Activated B cell treated with CpG ODN at 0.5 μM for 24 hours (primary cell): Measurements from ENCODE around the gene MTRF1. TPM values are rescaled to one million over a fixed set of nuclear protein-coding genes. Genes with fewer than 3 reads are reported as not detected.

Experiments used
- ATAC-seq: fragments of 200-7000 bp; cut with Tn5 transposase; one replicate; pipeline ENCODE4 v1.10.0; 2021; ENCODE audit warnings: low read depth, mild to moderate bottlenecking, moderate library complexity
- CTCF ChIA-PET: fragments of 350-600 bp; sonication (Branson Sonifier 250); formaldehyde crosslinking; loops from one replicate; lab custom pipeline; 2021; ENCODE audit warnings: antibody characterized with exemption; lab: Charles Lee
- POLR2A ChIA-PET: fragments of 350-600 bp; sonication (Branson Sonifier 250); formaldehyde crosslinking; loops from one replicate; lab custom pipeline; 2021; ENCODE audit warnings: antibody characterized with exemption; lab: Charles Lee
- DNase-seq: peaks from one replicate; pipeline ENCODE4 v3.0.0; 2022
- H3K27ac Mint-ChIP-seq: one replicate; pipeline ENCODE4 v1.8.0; 2020; ENCODE audit warnings: mixed read lengths
- H3K27me3 Mint-ChIP-seq: one replicate; pipeline ENCODE4 v1.8.0; 2021; ENCODE audit warnings: mixed read lengths
- H3K36me3 Mint-ChIP-seq: one replicate; pipeline ENCODE4 v1.8.0; 2021; ENCODE audit warnings: low read depth, mixed read lengths
- H3K4me1 Mint-ChIP-seq: one replicate; pipeline ENCODE4 v1.8.0; 2021; ENCODE audit warnings: mixed read lengths
- H3K4me3 Mint-ChIP-seq: one replicate; pipeline ENCODE4 v1.8.0; 2020; ENCODE audit warnings: mild to moderate bottlenecking, mixed read lengths
- H3K9me3 Mint-ChIP-seq: one replicate; pipeline ENCODE4 v1.8.0; 2020; ENCODE audit warnings: mixed read lengths
- intact Hi-C: fragments of 100-400 bp; cut with micrococcal nuclease; formaldehyde crosslinking; loops from one replicate; pipeline ENCODE4 v1.15.1; 2024
- total RNA-seq: library from RNA; stranded (reverse); gene quantifications from 2 replicates; pipeline ENCODE4 v1.2.3, GENCODE V29; 2022
- TF ChIP-seq, protein P1 (sequence below): fragments of 200-600 bp; IDR thresholded peaks from one replicate; pipeline ENCODE4 v1.8.0; 2022; ENCODE audit warnings: antibody characterized with exemption, mild to moderate bottlenecking

Gene MTRF1
- total RNA-seq, 1 donor from 2014 or later, result 26.7 TPM

DNA sequence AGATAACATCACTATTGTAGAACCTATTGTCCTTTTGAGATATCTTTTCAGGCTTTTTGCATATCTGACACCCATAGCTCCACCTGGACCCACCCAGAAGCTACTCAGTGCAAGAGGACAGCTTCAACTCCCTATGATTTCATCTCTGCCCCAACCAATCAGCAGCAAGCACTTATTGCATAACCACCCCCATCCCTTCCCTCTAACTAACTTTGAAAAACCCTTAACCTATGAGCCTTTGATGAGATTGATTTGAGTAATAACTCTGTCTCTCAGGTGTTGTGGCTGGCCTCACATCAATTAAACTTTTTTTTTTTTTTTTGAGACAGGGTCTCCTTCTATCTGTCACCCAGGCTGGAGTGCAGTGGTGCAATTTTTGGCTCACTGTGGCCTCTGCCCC is 13.4 kb upstream of the MTRF1 start:
- Mint-ChIP-seq H3K36me3 (no peaks in the 10 kb centered on the region), H3K27me3 (no peaks in the 10 kb centered on the region), H3K27ac (no peak overlapping the region), H3K9me3 (no peaks in the 10 kb centered on the region), H3K4me1 (peaks cover 8% of the 10 kb centered on the region), H3K4me3 (no peak overlapping the region)
- intact Hi-C loops, result no loop called here
- CTCF ChIA-PET, result no interaction called here
- ATAC-seq, result no peak
- no peak for DNase-seq
- POLR2A ChIA-PET, result no interaction called here
- TF ChIP-seq, protein P1, sequence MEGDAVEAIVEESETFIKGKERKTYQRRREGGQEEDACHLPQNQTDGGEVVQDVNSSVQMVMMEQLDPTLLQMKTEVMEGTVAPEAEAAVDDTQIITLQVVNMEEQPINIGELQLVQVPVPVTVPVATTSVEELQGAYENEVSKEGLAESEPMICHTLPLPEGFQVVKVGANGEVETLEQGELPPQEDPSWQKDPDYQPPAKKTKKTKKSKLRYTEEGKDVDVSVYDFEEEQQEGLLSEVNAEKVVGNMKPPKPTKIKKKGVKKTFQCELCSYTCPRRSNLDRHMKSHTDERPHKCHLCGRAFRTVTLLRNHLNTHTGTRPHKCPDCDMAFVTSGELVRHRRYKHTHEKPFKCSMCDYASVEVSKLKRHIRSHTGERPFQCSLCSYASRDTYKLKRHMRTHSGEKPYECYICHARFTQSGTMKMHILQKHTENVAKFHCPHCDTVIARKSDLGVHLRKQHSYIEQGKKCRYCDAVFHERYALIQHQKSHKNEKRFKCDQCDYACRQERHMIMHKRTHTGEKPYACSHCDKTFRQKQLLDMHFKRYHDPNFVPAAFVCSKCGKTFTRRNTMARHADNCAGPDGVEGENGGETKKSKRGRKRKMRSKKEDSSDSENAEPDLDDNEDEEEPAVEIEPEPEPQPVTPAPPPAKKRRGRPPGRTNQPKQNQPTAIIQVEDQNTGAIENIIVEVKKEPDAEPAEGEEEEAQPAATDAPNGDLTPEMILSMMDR, result no peak

DNA sequence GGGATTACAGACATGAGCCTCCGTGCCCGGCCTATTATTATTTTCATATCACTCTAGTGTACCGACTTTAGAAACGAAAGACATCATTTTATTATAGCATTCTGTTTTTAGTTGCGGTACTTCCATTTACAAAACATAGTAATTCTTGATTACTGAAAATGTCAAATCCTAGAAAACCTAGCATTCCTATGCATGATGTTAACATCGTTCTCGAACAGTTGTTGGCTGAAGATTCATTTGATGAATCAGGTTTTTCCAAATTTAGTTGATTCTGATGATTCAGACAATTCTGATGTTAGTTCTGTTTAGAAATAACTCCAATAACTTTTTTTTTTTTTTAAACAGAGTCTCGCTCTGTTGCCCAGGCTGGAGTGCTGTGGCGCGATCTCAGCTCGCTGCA is 11.5 kb upstream of the MTRF1 start:
- Mint-ChIP-seq H3K4me1 (peaks cover 12% of the 10 kb centered on the region), H3K4me3 (no peak overlapping the region), H3K9me3 (no peaks in the 10 kb centered on the region), H3K27me3 (no peaks in the 10 kb centered on the region), H3K36me3 (no peaks in the 10 kb centered on the region), H3K27ac (no peak overlapping the region)
- TF ChIP-seq, protein P1, result no peak
- CTCF ChIA-PET, result no interaction called here
- DNase-seq, result no peak
- ATAC-seq, result no peak
- intact Hi-C loops, result no loop called here
- POLR2A ChIA-PET, result no interaction called here

DNA sequence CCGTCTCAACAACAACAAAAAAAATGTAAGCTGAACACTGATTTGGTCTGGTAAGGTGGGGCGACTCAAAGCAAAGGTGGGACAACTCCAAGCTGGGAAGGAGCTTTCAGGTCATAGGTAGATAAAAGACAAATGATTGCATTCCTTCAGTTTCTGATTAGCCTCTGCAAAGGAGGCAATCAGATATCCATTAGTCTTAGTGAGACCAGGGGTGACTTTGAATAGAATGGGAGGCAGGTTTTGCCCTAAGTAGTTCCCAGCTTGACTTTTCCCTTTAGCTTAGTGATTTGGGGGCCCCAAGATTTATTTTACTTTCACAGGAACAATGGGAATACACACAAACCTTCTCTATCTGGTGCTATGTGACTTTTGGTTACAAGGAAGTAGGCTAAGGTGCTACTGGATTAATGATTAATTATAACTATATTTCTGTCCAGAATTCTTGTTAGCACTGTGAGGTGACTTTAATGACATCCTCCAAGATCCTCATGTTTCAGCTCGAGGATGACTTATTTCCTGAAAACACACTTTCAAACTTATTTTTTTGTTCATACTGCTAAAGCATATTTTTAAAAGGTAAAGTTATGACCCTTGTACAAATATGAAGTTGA is 10.6 kb upstream of the MTRF1 start:
- intact Hi-C loops, result no loop called here
- no peak overlapping the region for H3K27ac Mint-ChIP-seq

DNA sequence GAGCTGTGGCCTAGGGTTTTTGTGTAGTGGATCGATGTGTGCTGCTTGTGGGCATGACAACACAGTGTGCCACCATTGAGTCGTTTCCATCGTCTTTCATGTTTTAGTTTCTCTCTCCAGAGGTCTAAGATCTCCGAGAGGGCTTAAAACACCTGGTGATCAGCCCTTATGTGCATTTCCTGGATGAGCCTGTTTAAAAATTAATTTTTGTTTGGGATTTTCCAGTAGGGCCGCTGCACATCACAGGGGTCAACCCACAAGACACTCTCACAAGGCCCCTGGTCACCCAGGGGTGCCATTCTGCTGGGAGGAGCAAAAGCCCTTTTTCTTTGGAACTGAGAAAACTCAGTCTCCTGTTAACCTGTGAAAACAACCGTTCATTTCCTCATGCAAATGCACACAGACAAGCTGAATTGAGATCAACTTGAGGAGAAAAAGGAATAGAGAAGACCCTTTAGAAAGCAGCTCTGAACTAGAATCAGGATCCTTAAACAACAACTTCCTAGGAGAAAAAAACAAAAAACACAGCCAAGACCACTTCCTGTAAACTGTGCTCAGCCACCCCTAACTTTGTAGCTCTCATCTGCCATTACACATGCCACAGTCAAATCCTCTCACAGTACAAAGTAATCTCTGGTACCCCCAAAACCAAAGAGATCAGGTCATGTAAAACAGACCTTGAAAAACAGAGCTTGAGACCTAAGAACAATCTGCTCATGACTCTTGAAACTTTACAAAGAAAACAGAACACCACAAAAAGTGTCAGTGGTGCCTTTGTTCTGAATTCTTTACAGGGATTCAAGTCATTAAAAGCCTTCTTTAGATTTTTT is 8.3 kb upstream of the MTRF1 start:
- CTCF ChIA-PET, result no interaction called here
- intact Hi-C loops, result no loop called here
- Mint-ChIP-seq H3K4me1 (peaks cover 12% of the 10 kb centered on the region), H3K27me3 (no peaks in the 10 kb centered on the region), H3K4me3 (no peak overlapping the region), H3K9me3 (peaks cover 3% of the 10 kb centered on the region), H3K36me3 (no peaks in the 10 kb centered on the region), H3K27ac (peak overlapping the region; percentile 36)
- TF ChIP-seq, protein P1, result no peak
- ATAC-seq (no peak), DNase-seq (no peak)
- POLR2A ChIA-PET, result interaction anchor here (0.6 to 1.2 kb wide), 3 partner anchors 8 to 12 kb away, joined by 3 to 4 read pairs (median 4); partner anchors contain the start of gene MTRF1

More for the DNA sequence above, 10.6 kb upstream of the MTRF1 start:
- TF ChIP-seq, protein P1, result no peak
- H3K36me3 Mint-ChIP-seq, result no peaks in the 10 kb centered on the region
- ATAC-seq (no peak), DNase-seq (no peak)
- CTCF ChIA-PET, result no interaction called here
- POLR2A ChIA-PET, result interaction anchor here (0.6 kb wide), 1 partner anchor 1769 kb away, joined by 4 read pairs; no protein-coding TSS in a partner anchor
- no peaks in the 10 kb centered on the region for H3K27me3 Mint-ChIP-seq
- no peaks in the 10 kb centered on the region for H3K9me3 Mint-ChIP-seq
- no peak overlapping the region for H3K4me3 Mint-ChIP-seq
- peaks cover 12% of the 10 kb centered on the region for H3K4me1 Mint-ChIP-seq

DNA sequence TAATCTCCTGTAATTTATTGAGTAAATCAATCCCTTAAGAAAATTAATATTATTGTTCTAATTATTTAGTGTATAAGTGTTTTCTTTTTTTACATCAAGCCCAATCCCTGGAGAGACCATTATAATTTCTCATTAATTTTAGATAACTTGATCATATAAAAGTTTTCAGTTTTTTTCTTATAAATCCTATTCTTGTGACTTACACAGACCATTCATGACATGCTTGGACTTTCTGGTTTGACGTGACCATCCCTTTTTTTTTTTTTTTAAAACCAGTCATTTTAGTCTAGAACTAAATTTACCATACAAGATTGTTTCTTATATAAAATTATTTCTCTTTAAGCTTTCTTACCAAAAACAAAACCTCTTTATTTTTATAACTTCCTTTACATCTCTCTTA is 5.4 kb upstream of the MTRF1 start:
- Mint-ChIP-seq H3K27me3 (no peaks in the 10 kb centered on the region), H3K9me3 (peaks cover 3% of the 10 kb centered on the region), H3K27ac (no peak overlapping the region), H3K36me3 (no peaks in the 10 kb centered on the region), H3K4me3 (no peak overlapping the region), H3K4me1 (peaks cover 13% of the 10 kb centered on the region)
- ChIA-PET CTCF (no interaction called here), POLR2A (interaction anchor here (0.7 kb wide), 1 partner anchor 515 kb away, joined by 5 read pairs; no protein-coding TSS in a partner anchor)
- TF ChIP-seq, protein P1, result no peak
- intact Hi-C loops, result no loop called here
- ATAC-seq, result no peak
- no peak for DNase-seq
